GM21619 (cell line): Measurements from ENCODE around the gene MKRN2.
"Not testable (repeated sequence)": the region's sequence is repeated elsewhere in the genome, so short reads cannot be mapped to it uniquely, and the experiment has no call there.

Source experiments
- ATAC-seq: cut with Tn5 transposase; IDR thresholded peaks from one replicate; pipeline ENCODE4 v1.9.1; 2021; ENCODE audit not compliant: unreplicated experiment

MKRN2 gene

GRCh38 chr3:12556690-12557472 lies at the start of gene MKRN2:
TSS of gene MKRN2 (plus strand) at chr3:12557087. CDS start at chr3:12557151, 64 bp downstream.
- peak; percentile 77 for ATAC-seq

GRCh38 chr3:12507591-12508281 lies 49.2 kb upstream of the MKRN2 start:
- ATAC-seq: no peak

- no peak for ATAC-seq
Observed at GRCh38 chr3:12508291-12508700, 48.6 kb upstream of the MKRN2 start.

GRCh38 chr3:12509466-12509865 lies 47.4 kb upstream of the MKRN2 start:
- no peak for ATAC-seq

- ATAC-seq: no peak
Observed at GRCh38 chr3:12512534-12513118, 44.3 kb upstream of the MKRN2 start.

GRCh38 chr3:12513694-12514446 lies 43.0 kb upstream of the MKRN2 start:
- ATAC-seq: no peak

GRCh38 chr3:12515631-12516030 lies 41.3 kb upstream of the MKRN2 start:
- ATAC-seq: no peak

- ATAC-seq: no peak
Observed at GRCh38 chr3:12516873-12517272, 40.0 kb upstream of the MKRN2 start.

- no peak for ATAC-seq
Observed at GRCh38 chr3:12518261-12519028, 38.4 kb upstream of the MKRN2 start.

- no peak for ATAC-seq
Observed at GRCh38 chr3:12521010-12521409, 35.9 kb upstream of the MKRN2 start.

- ATAC-seq: no peak
Observed at GRCh38 chr3:12522721-12523120, 34.2 kb upstream of the MKRN2 start.

GRCh38 chr3:12527757-12528143 lies 29.1 kb upstream of the MKRN2 start:
- ATAC-seq: no peak

GRCh38 chr3:12532182-12532581 lies 24.7 kb upstream of the MKRN2 start:
- ATAC-seq: no peak

GRCh38 chr3:12536423-12536822 lies 20.5 kb upstream of the MKRN2 start:
- ATAC-seq: no peak

- no peak for ATAC-seq
Observed at GRCh38 chr3:12541625-12542024, 15.3 kb upstream of the MKRN2 start.

- ATAC-seq: not testable (repeated sequence)
Observed at GRCh38 chr3:12543497-12543896, 13.4 kb upstream of the MKRN2 start.

- no peak for ATAC-seq
Observed at GRCh38 chr3:12544652-12545472, 12.0 kb upstream of the MKRN2 start.

GRCh38 chr3:12545473-12545791 lies 11.5 kb upstream of the MKRN2 start, which contains the start of gene MKRN2OS:
TSS of gene MKRN2OS (minus strand) at chr3:12545499. CDS start at chr3:12545464, 35 bp downstream.
- ATAC-seq: no peak

GRCh38 chr3:12549971-12550760 lies 6.7 kb upstream of the MKRN2 start:
- no peak for ATAC-seq
